HG03469 (cell line): ENCODE data around the gene PTPRN2.
"Not testable (repeated sequence)": the region's sequence is repeated elsewhere in the genome, so short reads cannot be mapped to it uniquely, and the experiment has no call there.

Experiments
- ATAC-seq: cut with Tn5 transposase; IDR thresholded peaks from one replicate; pipeline ENCODE4 v1.9.1; 2021; ENCODE audit warnings: mild to moderate bottlenecking, moderate library complexity, moderate number of reproducible peaks; ENCODE audit not compliant: unreplicated experiment

Gene PTPRN2

GRCh38 chr7:157905651-157906461 lies 681.8 kb downstream of the PTPRN2 start:
- no peak for ATAC-seq

DNA sequence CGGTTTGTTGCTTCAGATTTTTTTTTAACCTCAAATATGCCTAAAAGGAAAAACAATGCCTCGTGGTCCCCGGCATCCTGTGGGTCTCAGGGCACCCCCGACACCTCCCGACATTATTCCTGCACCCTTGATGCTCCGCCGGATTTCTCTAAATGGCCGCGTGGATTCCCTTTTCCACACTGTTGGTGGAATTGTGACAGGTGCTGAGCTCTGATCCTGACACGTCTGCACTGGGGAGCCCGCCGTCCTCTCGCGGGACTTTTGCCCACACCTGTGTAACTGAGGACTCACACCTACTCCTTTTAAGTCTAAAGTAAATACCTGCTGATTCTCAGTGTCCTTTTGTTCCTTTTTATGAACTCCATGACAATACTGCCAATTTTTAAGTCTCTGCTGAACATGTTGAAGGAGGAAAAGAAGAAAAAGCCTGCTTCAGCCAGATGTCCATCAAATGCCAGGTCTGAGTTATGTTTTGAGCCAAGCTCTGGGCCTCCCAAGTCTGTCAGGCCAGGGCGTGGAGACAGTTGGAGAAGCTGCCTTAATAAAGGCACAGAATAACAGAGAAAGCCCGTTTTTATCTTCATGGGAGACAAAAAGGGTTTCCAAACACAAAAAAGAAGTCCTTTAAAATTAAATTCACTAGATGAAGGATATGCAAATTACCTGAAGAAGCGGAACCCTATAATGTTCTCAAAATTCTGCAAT lies 682.6 kb downstream of the PTPRN2 start:
- ATAC-seq = no peak

GRCh38 chr7:157904211-157904865 lies 683.3 kb downstream of the PTPRN2 start:
- ATAC-seq = no peak

DNA sequence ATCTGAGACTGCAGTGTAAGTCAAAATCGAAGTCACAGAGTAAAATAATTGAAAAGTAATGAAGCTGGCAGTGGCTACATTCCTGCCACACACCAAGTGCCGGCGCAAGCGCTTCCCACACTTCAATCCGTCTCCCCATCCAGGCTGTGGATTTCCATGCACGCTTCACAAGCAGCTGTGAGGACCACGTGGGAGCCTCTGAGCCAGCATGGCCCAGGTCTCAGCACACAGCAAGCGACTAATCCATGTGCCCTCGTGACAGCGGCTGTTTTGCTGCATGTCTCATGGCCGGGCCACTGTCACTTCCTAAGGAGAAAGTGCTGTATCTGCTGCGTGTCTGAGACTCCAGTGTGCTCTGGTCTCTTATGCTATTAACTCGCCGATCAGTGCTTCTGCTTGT lies 683.9 kb downstream of the PTPRN2 start:
- ATAC-seq = no peak

- ATAC-seq = no peak
Observed at GRCh38 chr7:157903296-157903695, 684.3 kb downstream of the PTPRN2 start.

- not testable (repeated sequence) for ATAC-seq
Observed at GRCh38 chr7:157901816-157902610, 685.6 kb downstream of the PTPRN2 start.

- no peak for ATAC-seq
Observed at GRCh38 chr7:157901166-157901565, 686.5 kb downstream of the PTPRN2 start.

DNA sequence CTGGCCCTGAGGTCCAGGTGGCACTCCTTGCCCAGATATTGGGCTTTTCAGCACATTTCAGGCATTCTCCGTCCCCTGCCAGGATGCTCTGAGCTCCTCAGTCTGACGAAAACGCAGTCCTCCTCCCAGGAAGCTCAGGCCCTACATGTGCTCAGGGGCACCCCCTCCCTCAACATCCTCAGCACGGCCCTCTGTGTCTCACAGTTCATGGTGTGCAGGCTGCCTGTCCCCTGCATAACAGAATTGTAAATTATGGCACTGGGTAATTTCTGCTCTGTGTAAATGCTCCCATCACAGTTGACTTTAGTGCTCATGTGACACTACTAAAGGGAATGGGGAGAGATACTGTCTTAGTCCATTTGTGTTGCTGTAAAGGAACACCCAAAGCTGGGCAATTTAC lies 687.1 kb downstream of the PTPRN2 start:
- ATAC-seq = no peak

DNA sequence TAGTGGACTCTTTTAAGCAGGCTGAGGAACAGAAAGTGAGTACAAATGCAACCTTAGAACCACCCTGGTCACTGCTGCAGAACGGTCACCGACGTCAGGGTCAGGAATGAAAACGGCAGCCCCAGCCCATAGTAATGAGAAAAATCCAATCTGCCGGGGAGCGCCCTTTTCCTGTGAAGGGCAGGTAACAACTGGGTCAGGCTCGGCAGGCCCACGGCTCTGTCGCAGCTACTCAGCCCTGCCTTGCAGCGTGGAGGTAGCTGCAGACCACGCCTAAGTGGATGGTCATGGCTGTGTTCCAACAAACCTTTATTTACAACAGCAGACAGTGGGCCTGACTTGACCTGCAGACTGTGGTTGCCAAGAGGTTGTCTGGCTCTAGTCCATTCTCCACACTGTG lies 687.6 kb downstream of the PTPRN2 start:
- ATAC-seq = no peak

DNA sequence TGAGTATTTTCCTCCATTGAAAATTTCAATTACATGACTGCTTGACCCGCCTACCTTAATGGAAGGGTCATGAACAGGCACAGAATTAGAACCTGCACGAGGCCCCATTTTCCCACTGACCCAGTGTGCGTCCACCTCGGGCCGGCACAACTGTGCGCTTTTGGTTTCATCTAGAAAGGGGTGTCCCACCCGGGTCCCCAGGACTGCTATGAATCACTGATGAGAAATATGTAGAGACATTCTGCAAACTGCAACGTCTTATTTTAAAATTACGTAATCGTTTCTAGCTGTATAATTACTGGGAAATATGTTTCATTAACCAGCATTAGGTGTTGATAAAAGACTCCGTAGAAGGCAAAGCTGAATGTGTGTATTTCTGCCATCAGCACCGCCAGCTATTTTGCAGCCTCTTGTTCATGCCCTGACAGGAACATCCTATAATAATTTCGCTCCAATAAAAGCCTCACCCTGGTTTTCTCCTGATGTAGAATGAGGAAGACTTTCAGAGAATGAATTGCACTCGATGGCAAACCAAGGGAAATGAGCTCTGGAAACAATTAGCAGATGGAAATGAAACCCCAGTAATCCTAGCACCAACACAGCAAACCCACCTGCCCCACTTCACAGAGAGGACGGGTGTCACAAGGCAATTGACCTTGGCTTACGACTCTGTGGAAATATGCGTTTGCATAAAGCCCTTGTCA lies 688.7 kb downstream of the PTPRN2 start:
- ATAC-seq = no peak

DNA sequence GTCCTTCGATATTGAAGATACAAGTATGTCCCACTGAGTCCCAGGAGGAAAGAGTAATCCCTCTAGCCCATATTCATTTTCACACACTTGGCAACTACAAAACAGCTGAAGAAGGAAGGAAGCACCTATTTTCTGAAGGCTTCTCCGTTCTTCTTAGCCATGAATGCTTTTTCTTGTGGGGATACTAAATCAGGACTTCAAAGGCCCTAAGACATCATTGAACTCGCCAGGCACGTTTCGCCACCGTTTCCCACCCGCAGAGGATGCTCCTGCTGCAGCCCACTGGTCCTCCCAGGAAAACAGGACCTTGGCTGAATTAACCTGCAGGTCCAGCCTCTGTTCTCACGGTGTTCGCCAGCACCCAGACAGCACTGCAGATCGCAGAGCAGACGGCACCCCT lies 689.4 kb downstream of the PTPRN2 start:
- ATAC-seq = no peak

DNA sequence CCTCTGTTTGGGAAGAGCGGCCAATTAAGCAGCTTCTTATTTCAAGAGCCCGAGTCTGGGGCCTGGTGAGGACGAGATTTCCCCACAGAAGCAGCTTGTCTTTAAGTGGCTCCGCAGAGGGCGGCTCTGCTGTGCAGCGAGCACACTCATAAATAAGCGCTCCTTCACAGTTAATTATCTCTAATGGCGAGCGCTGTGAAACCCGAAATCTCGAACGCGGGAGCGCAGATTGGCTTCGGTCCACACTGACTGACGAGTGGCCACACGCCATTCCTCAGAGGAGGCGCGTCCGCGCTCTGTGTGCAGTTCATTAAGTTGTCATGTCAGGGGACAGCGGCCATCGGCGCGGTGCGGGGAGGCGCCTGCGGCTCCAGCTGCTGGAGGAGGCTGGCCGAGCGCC lies 689.9 kb downstream of the PTPRN2 start:
- no peak for ATAC-seq

DNA sequence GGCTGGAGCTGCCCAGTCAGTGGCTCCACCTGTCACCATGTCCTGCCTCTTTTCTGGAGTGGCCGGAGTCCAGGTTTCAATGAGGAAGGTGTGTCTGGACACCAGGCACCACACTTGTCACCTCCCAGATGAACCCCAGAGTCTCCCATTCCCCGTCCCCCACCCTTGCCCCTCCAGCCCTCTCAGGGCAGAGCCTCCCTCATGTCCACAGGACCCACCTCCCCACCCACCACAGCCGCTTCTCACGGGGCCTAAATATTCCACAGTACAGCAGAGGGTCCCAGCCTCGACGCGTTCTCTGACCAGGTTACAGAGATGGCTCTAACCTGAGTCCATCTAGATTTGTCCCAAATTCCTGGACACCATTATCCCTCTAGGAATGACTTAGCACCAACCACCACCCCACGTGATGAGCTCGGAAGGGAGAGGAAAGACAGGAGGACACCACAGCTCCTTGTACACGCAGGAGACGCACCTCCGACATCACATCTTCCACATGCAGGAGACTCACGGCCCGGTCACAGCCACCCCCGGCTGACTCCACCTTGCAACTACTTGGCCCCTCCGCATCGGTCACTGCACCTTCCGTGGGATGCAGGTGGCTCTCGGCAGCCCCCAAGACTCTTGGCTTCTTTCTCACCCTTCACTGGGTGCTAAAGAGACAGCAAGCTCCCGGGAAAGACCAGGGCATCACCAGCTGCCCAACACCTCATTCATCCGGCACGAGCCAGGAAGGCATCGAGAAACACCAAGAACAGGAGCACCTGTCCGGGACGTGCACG lies 690.7 kb downstream of the PTPRN2 start:
- ATAC-seq = no peak

DNA sequence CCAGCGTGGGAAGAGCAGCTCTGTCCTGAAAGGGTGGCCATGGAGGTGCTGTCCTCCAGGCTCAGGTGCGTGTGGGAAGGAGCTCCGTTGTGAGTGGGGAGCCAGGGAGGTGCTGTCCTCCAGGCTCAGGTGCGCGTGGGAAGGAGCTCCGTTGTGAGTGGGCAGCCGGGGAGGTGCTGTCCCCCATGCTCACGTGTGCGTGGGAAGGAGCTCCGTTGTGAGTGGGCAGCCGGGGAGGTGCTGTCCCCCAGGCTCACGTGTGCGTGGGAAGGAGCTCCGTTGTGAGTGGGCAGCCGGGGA lies 691.3 kb downstream of the PTPRN2 start:
- ATAC-seq = not testable (repeated sequence)

DNA sequence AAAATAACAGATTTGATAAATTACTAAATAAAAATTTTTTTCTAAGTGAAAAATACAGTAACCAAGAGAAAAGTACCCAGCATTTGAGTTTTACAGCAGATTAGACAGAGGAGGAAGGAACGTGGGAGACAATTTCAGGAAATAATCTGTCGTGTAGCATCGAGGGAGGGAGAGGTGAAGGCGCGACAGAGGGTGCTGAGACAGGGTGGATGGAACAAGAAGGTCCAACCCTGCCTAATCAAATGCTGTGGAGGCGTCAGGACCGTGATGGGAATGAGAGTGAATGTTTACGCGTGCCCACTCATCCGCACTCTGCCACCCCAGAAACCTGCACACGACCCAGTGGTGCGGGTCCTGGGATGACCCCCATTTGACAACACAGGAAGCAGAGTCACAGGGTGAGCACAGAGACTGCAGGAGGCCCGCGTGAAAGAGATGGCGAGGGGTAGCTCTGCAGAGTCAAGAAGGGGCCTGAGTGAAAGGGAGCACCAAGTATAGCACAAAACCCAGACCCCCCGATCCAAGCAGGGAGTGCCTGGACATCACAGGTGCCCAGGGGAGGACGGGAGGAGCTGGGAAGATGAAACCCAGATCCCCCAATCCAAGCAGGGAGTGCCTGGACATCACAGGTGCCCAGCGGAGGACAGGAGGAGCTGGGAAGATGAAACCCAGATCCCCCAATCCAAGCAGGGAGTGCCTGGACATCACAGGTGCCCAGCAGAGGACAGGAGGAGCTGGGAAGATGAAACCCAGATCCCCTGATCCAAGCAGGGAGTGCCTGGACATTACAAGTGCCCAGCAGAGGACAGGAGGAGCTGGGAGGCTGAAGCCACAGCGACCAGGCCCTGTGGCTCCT lies 691.9 kb downstream of the PTPRN2 start:
- ATAC-seq = no peak

- ATAC-seq = not testable (repeated sequence)
Observed at GRCh38 chr7:157895098-157895497, 692.5 kb downstream of the PTPRN2 start.

DNA sequence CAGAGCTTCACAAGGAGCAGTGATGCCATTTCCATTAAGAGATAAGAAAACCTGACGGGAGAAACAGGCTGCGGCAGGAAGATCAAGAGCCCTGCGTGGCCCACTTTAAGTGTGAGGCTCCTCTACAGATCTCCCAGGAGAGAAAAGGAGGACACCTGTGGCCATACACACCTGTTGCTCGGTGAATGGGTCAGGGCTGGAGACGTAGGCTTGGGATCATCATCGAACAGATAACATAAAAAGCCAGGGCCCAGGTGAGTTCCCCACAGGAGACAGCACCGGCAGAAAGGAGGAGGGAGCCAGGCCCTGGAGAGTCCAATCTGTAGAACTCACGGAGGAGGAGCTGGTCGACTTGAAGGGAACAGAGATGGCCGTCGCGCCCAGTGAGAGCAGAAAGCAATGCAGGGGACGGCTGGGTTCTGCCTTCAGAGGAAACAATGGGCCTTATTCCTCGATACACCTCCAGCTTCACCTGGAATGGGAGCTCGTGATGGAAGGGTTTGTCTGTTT lies 694.0 kb downstream of the PTPRN2 start:
- ATAC-seq = no peak

- no peak for ATAC-seq
Observed at GRCh38 chr7:157892751-157893523, 694.7 kb downstream of the PTPRN2 start.
